ENCODE results near the gene SPRY2. TPM values are rescaled to one million over a fixed set of nuclear protein-coding genes. Genes with fewer than 3 reads are reported as not detected.

The SPRY2 gene
- total and polyA plus RNA-seq, 2 donors (not counting 3 experiments of a cell fraction or from before 2014, with no cell fraction given): 26.2 to 52.3 TPM

DNA sequence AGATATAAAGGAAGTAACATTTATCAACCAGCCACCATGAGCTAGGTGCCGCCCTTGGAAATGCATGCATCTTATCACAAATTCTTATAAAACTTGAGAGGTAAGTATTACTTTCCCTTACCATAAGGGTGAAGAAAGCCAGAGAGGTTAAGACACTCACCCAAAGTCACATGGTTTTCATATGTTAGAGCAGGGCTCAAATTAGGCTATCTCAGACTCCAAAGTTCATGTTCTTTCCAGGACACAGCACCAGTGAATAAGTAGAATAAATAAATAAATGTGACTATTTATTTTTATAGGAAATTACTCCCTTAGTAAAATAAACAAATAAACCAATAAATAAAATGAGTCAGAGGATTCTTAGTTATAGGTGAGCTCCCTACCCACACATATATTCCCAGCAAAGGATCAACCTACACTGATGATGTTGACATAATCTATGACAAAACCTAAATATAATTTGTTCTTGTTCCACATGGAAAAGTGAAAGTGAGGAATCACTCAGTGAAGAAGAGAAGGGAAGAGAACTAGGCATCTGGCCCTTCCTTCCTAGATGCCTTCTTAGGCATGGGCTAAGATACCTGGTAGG lies 27.2 kb downstream of the SPRY2 start:
- Histone ChIP-seq H3K4me2 (ENCODE audit: insufficient read depth, low read length) (no peak overlapping the region), H3K79me2 (ENCODE audit: control insufficient read depth, insufficient read depth, low read length) (no peaks in the 10 kb centered on the region), H2AFZ (ENCODE audit: low read depth, low read length) (no peak overlapping the region), H3K4me3 (replicated peaks in 1 of 3; ENCODE audit: insufficient read depth in 1 of 3, low read depth in 1 of 3, low read length in 3 of 3) (no peak overlapping the region), H3K27me3 (ENCODE audit: control insufficient read depth in 2 of 2, insufficient read depth in 2 of 2, low read length in 2 of 2) (no peaks in the 10 kb centered on the region), H3K9me1 (replicated peaks; ENCODE audit: control insufficient read depth, extremely low read depth, insufficient read depth, low read length) (no peaks in the 10 kb centered on the region), H3K27ac (ENCODE audit: insufficient read depth, low read depth, low read length) (no peak overlapping the region), H3K9ac (replicated peaks; ENCODE audit: extremely low read depth, insufficient read depth, low read length) (no peak overlapping the region), H4K20me1 (replicated peaks; ENCODE audit: control insufficient read depth, extremely low read depth, insufficient read depth, low read length) (no peaks in the 10 kb centered on the region), H3K9me3 (replicated peaks; ENCODE audit: control insufficient read depth, insufficient read depth, low read length) (no peaks in the 10 kb centered on the region), H3K36me3 (ENCODE audit: control insufficient read depth in 2 of 2, extremely low read depth in 1 of 2, insufficient read depth in 2 of 2, low read length in 2 of 2) (no peaks in the 10 kb centered on the region), H3K4me1 (ENCODE audit: control insufficient read depth, extremely low read depth, insufficient read depth, low read length) (no peaks in the 10 kb centered on the region)
- POLR2A ChIA-PET: no interaction called here
- BruUV-seq (replicated peaks): no TSS peak
- DNase-seq (ENCODE audit: low read depth, low spot score) (no peak), FAIRE-seq (no peak)
- CTCF ChIA-PET: interaction anchor here (1.4 kb wide), 1 partner anchor 635 kb away, joined by 3 read pairs; no protein-coding TSS in a partner anchor
- intact Hi-C loops (cut with micrococcal nuclease) (no loop called here), dilution Hi-C loops (cut with MboI; ENCODE audit: extremely low pct_ligation_motif_present, low sequenced_read_pairs) (no loop called here)
- TF ChIP-seq, protein P1, sequence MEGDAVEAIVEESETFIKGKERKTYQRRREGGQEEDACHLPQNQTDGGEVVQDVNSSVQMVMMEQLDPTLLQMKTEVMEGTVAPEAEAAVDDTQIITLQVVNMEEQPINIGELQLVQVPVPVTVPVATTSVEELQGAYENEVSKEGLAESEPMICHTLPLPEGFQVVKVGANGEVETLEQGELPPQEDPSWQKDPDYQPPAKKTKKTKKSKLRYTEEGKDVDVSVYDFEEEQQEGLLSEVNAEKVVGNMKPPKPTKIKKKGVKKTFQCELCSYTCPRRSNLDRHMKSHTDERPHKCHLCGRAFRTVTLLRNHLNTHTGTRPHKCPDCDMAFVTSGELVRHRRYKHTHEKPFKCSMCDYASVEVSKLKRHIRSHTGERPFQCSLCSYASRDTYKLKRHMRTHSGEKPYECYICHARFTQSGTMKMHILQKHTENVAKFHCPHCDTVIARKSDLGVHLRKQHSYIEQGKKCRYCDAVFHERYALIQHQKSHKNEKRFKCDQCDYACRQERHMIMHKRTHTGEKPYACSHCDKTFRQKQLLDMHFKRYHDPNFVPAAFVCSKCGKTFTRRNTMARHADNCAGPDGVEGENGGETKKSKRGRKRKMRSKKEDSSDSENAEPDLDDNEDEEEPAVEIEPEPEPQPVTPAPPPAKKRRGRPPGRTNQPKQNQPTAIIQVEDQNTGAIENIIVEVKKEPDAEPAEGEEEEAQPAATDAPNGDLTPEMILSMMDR (IDR thresholded peaks at IDR 0.05; ENCODE audit: extremely low read depth in 1 of 2, insufficient read depth in 1 of 2, low read depth in 1 of 2, low read length in 2 of 2): no peak
- TF ChIP-seq JUN (IDR thresholded peaks at IDR 0.05; ENCODE audit: borderline replicate concordance, insufficient read depth, insufficient read length, low read depth): no peak
- TF ChIP-seq MYC (IDR thresholded peaks at IDR 0.05; ENCODE audit: low read depth, low read length): no peak
- no peak for TF ChIP-seq POLR2A (IDR thresholded peaks at IDR 0.05; ENCODE audit: low read depth, low read length)
- no peak for TF ChIP-seq GATA2 (IDR thresholded peaks at IDR 0.05; ENCODE audit: insufficient read depth, insufficient read length, low read depth, low read length)
- TF ChIP-seq FOS (IDR thresholded peaks at IDR 0.05; ENCODE audit: borderline replicate concordance, insufficient read depth, low read length): no peak
